IMR-90 (cell line): ENCODE measurements around the gene PLD6. TPM values are rescaled to one million over a fixed set of nuclear protein-coding genes. Genes with fewer than 3 reads are reported as not detected.

Experiments
- ATAC-seq: fragments of 200-7000 bp; cut with Tn5 transposase; 2 replicates; pipeline ENCODE4 v1.9.1; 2020; ENCODE audit warnings: low read depth, mild to moderate bottlenecking, moderate library complexity
- BruUV-seq: library from RNA; stranded (reverse); fragments of 400-500 nt; replicated peaks from 2 replicates; lab custom pipeline; 2021; lab: Mats Ljungman, UMichigan
- CTCF ChIA-PET: fragments of 300-600 bp; formaldehyde crosslinking; extraction: SDS; loops from one replicate; lab custom pipeline; 2021; ENCODE audit warnings: antibody characterized with exemption; lab: Yijun Ruan, JAX
- POLR2A ChIA-PET: fragments of 300-600 bp; sonication (Branson Sonifier 250); formaldehyde crosslinking; loops from one replicate; lab custom pipeline; 2022; ENCODE audit warnings: antibody characterized with exemption; ENCODE audit not compliant: unreplicated experiment; lab: Charles Lee
- DNase-seq: peaks from one replicate; pipeline ENCODE4 v3.0.0; 2013
- H2AFZ ChIP-seq: replicated peaks from 2 replicates; pipeline ENCODE3; 2013; ENCODE audit warnings: low read length, mild to moderate bottlenecking; ENCODE audit not compliant: poor library complexity
- H2AK5ac ChIP-seq: 2 replicates; pipeline ENCODE4 v1.6.1; 2013; ENCODE audit warnings: low read depth, low read length, inconsistent platforms
- H2AK9ac ChIP-seq: replicated peaks from 2 replicates; pipeline ENCODE3; 2013; ENCODE audit warnings: mild to moderate bottlenecking, low read depth, low read length, moderate library complexity; ENCODE audit not compliant: poor library complexity
- H2BK120ac ChIP-seq: 2 replicates; pipeline ENCODE4 v1.6.1; 2013; ENCODE audit warnings: low read depth, low read length, inconsistent platforms
- H2BK15ac ChIP-seq: 3 replicates; pipeline ENCODE4 v1.6.1; 2013; ENCODE audit warnings: low read depth, low read length, inconsistent platforms
- H2BK20ac ChIP-seq: 2 replicates; pipeline ENCODE4 v1.6.1; 2013; ENCODE audit warnings: low read depth, mild to moderate bottlenecking, inconsistent platforms, low read length, moderate library complexity
- H2BK5ac ChIP-seq: 2 replicates; pipeline ENCODE4 v1.6.1; 2013; ENCODE audit warnings: mild to moderate bottlenecking, low read depth, low read length, inconsistent platforms; ENCODE audit not compliant: poor library complexity, severe bottlenecking
- H3K14ac ChIP-seq: replicated peaks from 2 replicates; pipeline ENCODE4 v1.6.1; 2013; ENCODE audit warnings: low read depth, low read length, inconsistent platforms
- H3K18ac ChIP-seq: 2 replicates; pipeline ENCODE4 v1.6.1; 2013; ENCODE audit warnings: low read depth, low read length, control low read depth
- H3K23ac ChIP-seq: 2 replicates; pipeline ENCODE4 v1.6.1; 2013; ENCODE audit warnings: low read depth, low read length, inconsistent platforms
- H3K27ac ChIP-seq: 2 replicates; pipeline ENCODE4 v1.5.1; 2013; ENCODE audit warnings: mild to moderate bottlenecking, control low read depth, low read length; ENCODE audit not compliant: insufficient read depth
- H3K27me3 ChIP-seq: 2 replicates; pipeline ENCODE4 v1.6.1; 2013; ENCODE audit warnings: low read length; ENCODE audit not compliant: control insufficient read depth, insufficient read depth
- H3K36me3 ChIP-seq: 2 replicates; pipeline ENCODE4 v1.6.1; 2013; ENCODE audit warnings: low read length, mixed read lengths; ENCODE audit not compliant: control insufficient read depth, insufficient read depth
- H3K4ac ChIP-seq: 2 replicates; pipeline ENCODE4 v1.6.1; 2013; ENCODE audit warnings: low read depth, low read length, inconsistent platforms
- H3K4me1 ChIP-seq: 2 replicates; pipeline ENCODE4 v1.6.1; 2013; ENCODE audit warnings: low read length, mixed read lengths; ENCODE audit not compliant: control insufficient read depth, insufficient read depth
- H3K4me2 ChIP-seq: 2 replicates; pipeline ENCODE4 v1.6.1; 2013; ENCODE audit warnings: low read depth, mild to moderate bottlenecking, control low read depth, low read length, moderate library complexity
- H3K4me3 ChIP-seq: 2 replicates; pipeline ENCODE4 v1.5.1; 2013; ENCODE audit warnings: low read depth, mild to moderate bottlenecking, control low read depth, low read length, moderate library complexity; ENCODE audit not compliant: insufficient read depth
- H3K56ac ChIP-seq: 2 replicates; pipeline ENCODE4 v1.6.1; 2013; ENCODE audit warnings: low read length, inconsistent platforms; ENCODE audit not compliant: insufficient read depth; ENCODE audit errors: extremely low read depth
- H3K79me1 ChIP-seq, 2 experiments: 2 replicates each; pipeline ENCODE4 v1.6.1; 2013; ENCODE audit warnings: low read length in 2 of 2, inconsistent platforms in 1 of 2, low read depth in 1 of 2
- H3K9ac ChIP-seq: 2 replicates; pipeline ENCODE4 v1.6.1; 2013; ENCODE audit warnings: low read depth, low read length, control low read depth
- H3K9me1 ChIP-seq: 2 replicates; pipeline ENCODE4 v1.6.1; 2013; ENCODE audit warnings: low read length, inconsistent platforms; ENCODE audit not compliant: insufficient read depth
- H3K9me3 ChIP-seq: 2 replicates; pipeline ENCODE4 v1.6.1; 2013; ENCODE audit warnings: low read length; ENCODE audit not compliant: control insufficient read depth, insufficient read depth
- H4K20me1 ChIP-seq: 2 replicates; pipeline ENCODE4 v1.6.1; 2013; ENCODE audit warnings: low read length, inconsistent platforms; ENCODE audit not compliant: insufficient read depth
- H4K5ac ChIP-seq: 2 replicates; pipeline ENCODE4 v1.6.1; 2013; ENCODE audit warnings: mild to moderate bottlenecking, low read depth, low read length, control low read depth
- H4K8ac ChIP-seq, 2 experiments: 2 replicates each; pipeline ENCODE4 v1.6.1; 2013; ENCODE audit warnings: low read depth in 2 of 2, low read length in 2 of 2, control low read depth in 1 of 2, inconsistent platforms in 1 of 2
- H4K91ac ChIP-seq: 2 replicates; pipeline ENCODE4 v1.6.1; 2013; ENCODE audit warnings: low read depth, low read length, inconsistent platforms; ENCODE audit not compliant: insufficient read depth
- BHLHE40 ChIP-seq: fragments of 150-350 bp; IDR thresholded peaks from 2 replicates; pipeline ENCODE4 v1.6.1; 2016; ENCODE audit warnings: mild to moderate bottlenecking, low read depth, low read length
- CEBPB ChIP-seq: IDR thresholded peaks from 2 replicates; pipeline ENCODE4 v1.6.1; 2012; ENCODE audit warnings: low read depth, low read length, improper control_type of control experiment
- CHD1 ChIP-seq: IDR thresholded peaks from 2 replicates; pipeline ENCODE4 v1.6.1; 2012; ENCODE audit warnings: low read depth, low read length, improper control_type of control experiment
- MXI1 ChIP-seq: IDR thresholded peaks from 2 replicates; pipeline ENCODE4 v1.6.1; 2012; ENCODE audit warnings: low read depth, mild to moderate bottlenecking, low read length, moderate library complexity, borderline replicate concordance
- NFE2L2 ChIP-seq: fragments of 150-350 bp; IDR thresholded peaks from 2 replicates; pipeline ENCODE4 v1.6.1; 2016; ENCODE audit warnings: low read depth, mild to moderate bottlenecking, low read length
- POLR2A ChIP-seq: IDR thresholded peaks from 2 replicates; pipeline ENCODE4 v1.6.1; 2012; ENCODE audit warnings: mild to moderate bottlenecking, low read depth, low read length
- RAD21 ChIP-seq: IDR thresholded peaks from 2 replicates; pipeline ENCODE4 v1.6.1; 2012; ENCODE audit warnings: low read length, improper control_type of control experiment
- RCOR1 ChIP-seq: IDR thresholded peaks from 2 replicates; pipeline ENCODE4 v1.6.1; 2012; ENCODE audit warnings: mild to moderate bottlenecking, low read length, improper control_type of control experiment; ENCODE audit not compliant: insufficient replicate concordance
- RFX5 ChIP-seq: IDR thresholded peaks from 2 replicates; pipeline ENCODE4 v1.8.0; 2012; ENCODE audit warnings: low read depth, mild to moderate bottlenecking, low read length, moderate library complexity
- SMC3 ChIP-seq: fragments of 150-350 bp; IDR thresholded peaks from 2 replicates; pipeline ENCODE4 v1.6.1; 2016; ENCODE audit warnings: low read depth, mild to moderate bottlenecking, antibody characterized with exemption, low read length, moderate library complexity
- WGBS, 2 experiments: methylation state at CpG; one replicate each; pipeline versions ENCODE4 v1.1.5 to v1.1.7; 2013; ENCODE audit warnings: missing lambda C conversion rate in 2 of 2; ENCODE audit not compliant: insufficient read length in 1 of 2; ENCODE audit errors: extremely low coverage in 2 of 2; 5-methylcytosine and 5-hydroxymethylcytosine counted together
- dilution Hi-C: fragments of 300-500 bp; cut with HindIII; formaldehyde crosslinking; loops from one replicate; pipeline ENCODE4 v1.14.3; 2018; ENCODE audit warnings: low sequenced_read_pairs; ENCODE audit not compliant: unreplicated experiment
- in situ Hi-C: fragments of 300-500 bp; cut with MboI; formaldehyde crosslinking; loops from 3 replicates; pipeline ENCODE4 v1.14.3; 2019; ENCODE audit warnings: low sequenced_read_pairs, inconsistent platforms, mixed read lengths
- intact Hi-C: fragments of 100-400 bp; cut with micrococcal nuclease; formaldehyde crosslinking; loops from 2 replicates; pipeline ENCODE4 v1.10.0; 2022
- polyA plus RNA-seq, 3 experiments: library from polyadenylated mRNA; depleted of rRNA; stranded (reverse); fragments of >200 nt; gene quantifications; 2 replicates each; pipeline ENCODE4 v1.2.3, GENCODE V29; 2012; ENCODE audit warnings: low replicate concordance in 1 of 3
- total RNA-seq: library from RNA; depleted of rRNA; stranded (reverse); fragments of >200 nt; gene quantifications from 2 replicates; pipeline ENCODE4 v1.2.3, GENCODE V29; 2012
- TF ChIP-seq, protein P1 (sequence below): conservative IDR thresholded peaks from 2 replicates; pipeline ENCODE4 v1.5.1; 2012; ENCODE audit warnings: mild to moderate bottlenecking, low read depth, low read length, improper control_type of control experiment
- TF ChIP-seq, protein P2 (sequence below): fragments of 150-350 bp; IDR thresholded peaks from 2 replicates; pipeline ENCODE4 v1.6.1; 2017; ENCODE audit warnings: mild to moderate bottlenecking, antibody characterized with exemption, low read length, low read depth

The PLD6 gene
- total and polyA plus RNA-seq, 2 of the 4 experiments (the other 2 are of a cell fraction): 1.1 to 1.5 TPM

DNA sequence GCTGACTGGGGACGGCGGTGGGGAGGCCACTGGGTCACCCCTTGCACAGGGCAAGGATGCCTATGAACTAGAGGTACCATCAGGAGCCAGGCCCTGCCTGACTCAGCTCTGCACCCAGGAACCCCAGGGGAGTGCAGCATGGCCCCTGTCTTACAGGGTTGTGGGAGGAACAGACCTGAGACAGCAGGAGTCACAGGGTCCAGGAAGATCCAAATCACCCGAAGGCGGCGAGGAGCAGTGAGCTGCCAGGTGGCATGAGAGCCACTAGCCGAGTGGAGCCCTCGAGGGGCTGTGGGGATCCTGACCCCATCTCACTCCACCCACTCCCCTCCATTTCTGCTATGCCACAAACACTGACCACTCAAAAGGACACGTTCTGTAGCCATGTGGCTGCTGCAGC lies 30.8 kb downstream of the PLD6 start:
- Histone ChIP-seq H3K4me3 (no peak overlapping the region), H3K4ac (no peak overlapping the region), H2AK5ac (no peak overlapping the region), H3K9ac (no peak overlapping the region), H2BK15ac (no peak overlapping the region), H3K79me1 (peaks cover 3 to 21% of the 10 kb centered on the region in 2 experiments; a peak in 3 of 4 replicates), H2BK120ac (no peak overlapping the region), H3K27ac (no peak overlapping the region), H3K9me3 (no peaks in the 10 kb centered on the region), H3K18ac (no peak overlapping the region), H3K36me3 (peaks cover 77% of the 10 kb centered on the region), H3K4me1 (no peaks in the 10 kb centered on the region), H3K27me3 (no peaks in the 10 kb centered on the region), H2AFZ (no peak overlapping the region), H4K20me1 (no peaks in the 10 kb centered on the region), H2BK5ac (no peak overlapping the region), H2BK20ac (no peak overlapping the region), H4K91ac (no peak overlapping the region), H3K4me2 (no peak overlapping the region), H4K5ac (no peak overlapping the region), H3K14ac (no peak overlapping the region), H4K8ac (no peak overlapping the region), H3K23ac (no peak overlapping the region), H3K9me1 (peaks cover 7% of the 10 kb centered on the region; the same call in 1 of the 2 replicates), H3K56ac (no peak overlapping the region), H2AK9ac (no peak overlapping the region)
- POLR2A ChIA-PET: no interaction called here
- CTCF ChIA-PET: no interaction called here
- ATAC-seq (no peak), DNase-seq (no peak)
- intact Hi-C loops: no loop called here
- BruUV-seq: no TSS peak
- dilution Hi-C loops: no loop called here
- TF ChIP-seq CEBPB: no peak
- no peak for TF ChIP-seq POLR2A
- no peak for TF ChIP-seq RFX5
- TF ChIP-seq, protein P1, sequence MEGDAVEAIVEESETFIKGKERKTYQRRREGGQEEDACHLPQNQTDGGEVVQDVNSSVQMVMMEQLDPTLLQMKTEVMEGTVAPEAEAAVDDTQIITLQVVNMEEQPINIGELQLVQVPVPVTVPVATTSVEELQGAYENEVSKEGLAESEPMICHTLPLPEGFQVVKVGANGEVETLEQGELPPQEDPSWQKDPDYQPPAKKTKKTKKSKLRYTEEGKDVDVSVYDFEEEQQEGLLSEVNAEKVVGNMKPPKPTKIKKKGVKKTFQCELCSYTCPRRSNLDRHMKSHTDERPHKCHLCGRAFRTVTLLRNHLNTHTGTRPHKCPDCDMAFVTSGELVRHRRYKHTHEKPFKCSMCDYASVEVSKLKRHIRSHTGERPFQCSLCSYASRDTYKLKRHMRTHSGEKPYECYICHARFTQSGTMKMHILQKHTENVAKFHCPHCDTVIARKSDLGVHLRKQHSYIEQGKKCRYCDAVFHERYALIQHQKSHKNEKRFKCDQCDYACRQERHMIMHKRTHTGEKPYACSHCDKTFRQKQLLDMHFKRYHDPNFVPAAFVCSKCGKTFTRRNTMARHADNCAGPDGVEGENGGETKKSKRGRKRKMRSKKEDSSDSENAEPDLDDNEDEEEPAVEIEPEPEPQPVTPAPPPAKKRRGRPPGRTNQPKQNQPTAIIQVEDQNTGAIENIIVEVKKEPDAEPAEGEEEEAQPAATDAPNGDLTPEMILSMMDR: no peak
- TF ChIP-seq NFE2L2: no peak
- TF ChIP-seq, protein P2, sequence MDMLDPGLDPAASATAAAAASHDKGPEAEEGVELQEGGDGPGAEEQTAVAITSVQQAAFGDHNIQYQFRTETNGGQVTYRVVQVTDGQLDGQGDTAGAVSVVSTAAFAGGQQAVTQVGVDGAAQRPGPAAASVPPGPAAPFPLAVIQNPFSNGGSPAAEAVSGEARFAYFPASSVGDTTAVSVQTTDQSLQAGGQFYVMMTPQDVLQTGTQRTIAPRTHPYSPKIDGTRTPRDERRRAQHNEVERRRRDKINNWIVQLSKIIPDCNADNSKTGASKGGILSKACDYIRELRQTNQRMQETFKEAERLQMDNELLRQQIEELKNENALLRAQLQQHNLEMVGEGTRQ: no peak
- TF ChIP-seq SMC3: no peak
- TF ChIP-seq MXI1: no peak
- TF ChIP-seq BHLHE40: no peak
- TF ChIP-seq RCOR1: no peak
- no peak for TF ChIP-seq RAD21
- TF ChIP-seq CHD1: no peak
- in situ Hi-C loops: no loop called here
- no CpG with 5 or more reads among the region's 8 CpGs for WGBS, 2 experiments
